ENCODE results near the gene TFAM. TPM values are rescaled to one million over a fixed set of nuclear protein-coding genes. Genes with fewer than 3 reads are reported as not detected.
A peak's percentile ranks its signal among the peaks of the same experiment; 100 is the strongest.
"Not testable (repeated sequence)": the region's sequence is repeated elsewhere in the genome, so short reads cannot be mapped to it uniquely, and the experiment has no call there.

Gene TFAM
- total RNA-seq, 1 donor from 2014 or later, result 26.4 TPM

DNA sequence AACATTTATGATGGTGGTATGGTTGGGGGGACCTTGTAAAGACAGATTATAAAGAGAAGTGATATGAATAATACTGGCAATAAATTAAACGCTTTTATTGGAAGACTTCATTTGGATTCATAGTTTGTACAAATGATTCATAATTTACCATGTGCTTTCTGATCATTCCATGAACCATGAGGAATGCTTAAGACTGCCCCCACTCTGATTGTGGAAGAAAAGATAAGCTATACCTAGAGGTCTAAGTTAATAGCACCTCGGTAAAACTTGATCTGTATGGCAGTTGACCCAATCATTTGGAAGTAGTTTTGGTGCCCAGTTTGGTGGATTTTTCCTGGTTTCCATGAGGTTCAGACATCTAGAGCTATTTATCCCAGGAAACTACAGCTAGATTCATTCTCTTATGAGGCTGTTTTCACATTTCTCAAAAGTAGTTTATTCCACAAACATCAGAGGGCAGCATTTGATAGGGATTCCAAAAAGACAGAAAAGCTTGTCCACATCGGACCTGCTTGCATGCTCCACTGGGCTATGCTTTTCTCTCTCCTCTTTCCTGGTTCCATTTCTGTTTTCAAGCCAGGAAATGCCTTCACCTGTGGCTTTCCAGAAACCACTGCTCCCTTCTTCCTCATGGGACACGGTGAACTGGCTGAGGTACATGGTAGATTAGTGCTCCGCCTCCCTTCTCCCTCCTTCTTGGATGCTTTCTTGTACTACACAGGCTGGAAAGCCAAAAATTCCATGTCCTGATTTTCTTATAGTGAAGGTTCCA is 29.2 kb downstream of the TFAM start:
- DNase-seq (no peak), ATAC-seq (ENCODE audit: poor library complexity) (peak; percentile 73)
- intact Hi-C loops (cut with DNase I), result no loop called here

DNA sequence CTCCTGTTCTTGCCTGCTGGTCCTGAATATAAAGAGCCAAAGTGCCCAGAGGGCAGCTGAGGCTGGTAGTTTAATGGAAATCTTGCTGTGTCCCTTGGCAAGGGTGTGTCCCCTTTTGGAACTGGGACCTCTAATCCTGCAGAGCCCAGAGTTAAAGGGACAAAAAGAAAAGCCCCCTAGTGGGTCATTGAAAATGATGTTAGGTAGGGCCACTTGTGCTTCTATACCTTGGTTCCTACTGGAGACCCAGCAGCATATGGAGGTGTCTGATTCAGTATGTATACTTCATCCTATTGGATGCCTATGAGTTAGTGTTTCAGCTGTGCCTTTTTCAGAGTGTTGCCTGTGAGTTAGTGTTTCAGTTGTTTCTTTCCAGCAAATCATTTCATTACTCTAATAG is 30.5 kb downstream of the TFAM start:
- intact Hi-C loops (cut with DNase I), result no loop called here
- DNase-seq (no peak), ATAC-seq (ENCODE audit: poor library complexity) (no peak)

DNA sequence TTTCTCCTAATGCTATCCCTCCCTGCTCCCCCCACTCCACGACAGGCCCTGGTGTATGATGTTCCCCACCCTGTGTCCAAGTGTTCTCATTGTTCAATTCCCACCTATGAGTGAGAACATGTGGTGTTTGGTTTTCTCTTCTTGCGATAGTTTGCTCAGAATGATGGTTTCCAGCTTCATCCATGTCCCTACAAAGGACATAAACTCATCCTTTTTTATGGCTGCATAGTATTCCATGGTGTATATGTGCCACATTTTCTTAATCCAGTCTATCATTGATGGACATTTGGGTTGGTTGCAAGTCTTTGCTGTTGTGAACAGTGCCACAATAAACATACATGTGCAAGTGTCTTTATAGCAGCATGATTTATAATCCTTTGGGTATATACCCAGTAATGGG is 32.7 kb downstream of the TFAM start:
- ATAC-seq (ENCODE audit: poor library complexity); intact Hi-C loops (cut with DNase I); DNase-seq: not testable (repeated sequence)

DNA sequence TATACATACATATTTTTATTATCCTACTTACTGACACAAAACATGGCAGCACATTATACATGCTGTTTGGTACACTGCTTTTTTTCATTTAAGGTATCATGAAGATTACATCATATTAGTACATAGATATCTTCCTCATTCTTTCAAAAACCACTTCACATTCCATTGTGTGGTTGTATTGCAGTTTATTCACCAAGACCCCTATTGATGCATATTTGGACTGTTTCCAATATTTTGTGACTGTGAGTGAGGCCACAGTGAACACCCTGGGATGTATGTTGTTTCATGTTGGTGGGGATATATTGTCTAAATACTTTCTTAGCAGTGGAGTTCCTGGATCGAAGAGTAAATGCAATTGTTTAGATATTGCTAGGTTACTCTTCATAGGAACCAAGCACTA is 39.0 kb downstream of the TFAM start:
- intact Hi-C loops (cut with DNase I), result no loop called here
- ATAC-seq (ENCODE audit: poor library complexity) (no peak), DNase-seq (no peak)

DNA sequence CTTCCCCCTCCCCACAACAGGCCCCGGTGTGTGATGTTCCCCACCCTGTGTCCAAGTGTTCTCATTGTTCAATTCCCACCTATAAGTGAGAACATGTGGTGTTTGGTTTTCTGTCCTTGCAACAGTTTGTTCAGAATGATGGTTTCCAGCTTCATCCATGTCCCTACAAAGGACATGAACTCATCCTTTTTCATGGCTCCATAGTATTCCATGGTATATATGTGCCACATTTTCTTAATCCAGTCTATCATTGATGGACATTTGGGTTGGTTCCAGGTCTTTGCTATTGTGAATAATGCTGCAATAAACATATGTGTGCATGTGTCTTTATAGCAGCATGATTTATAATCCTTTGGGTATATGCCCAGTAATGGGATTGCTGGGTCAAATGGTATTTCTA is 43.2 kb downstream of the TFAM start:
- ATAC-seq (ENCODE audit: poor library complexity); intact Hi-C loops (cut with DNase I); DNase-seq: not testable (repeated sequence)

DNA sequence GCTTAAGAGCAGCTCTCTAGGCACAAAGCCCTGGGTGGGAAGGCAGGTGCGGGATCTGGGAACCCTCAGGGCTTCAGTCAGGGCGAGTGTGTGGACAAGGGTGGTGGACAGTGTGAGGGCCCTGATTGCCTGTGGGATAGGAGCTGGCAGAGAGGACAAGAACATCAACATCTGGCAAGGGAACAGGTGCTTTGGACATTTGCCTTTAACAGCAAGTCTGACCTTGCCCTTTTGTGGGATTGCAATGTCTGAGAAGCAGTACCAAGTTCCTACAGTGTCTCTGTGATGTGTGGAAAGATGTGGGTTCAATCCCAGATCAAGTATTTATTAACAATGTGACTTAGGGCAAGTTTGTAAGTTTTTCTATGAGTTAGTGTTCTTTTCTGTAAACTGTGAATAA is 46.7 kb downstream of the TFAM start:
- DNase-seq (no peak), ATAC-seq (ENCODE audit: poor library complexity) (no peak)
- intact Hi-C loops (cut with DNase I), result no loop called here

DNA sequence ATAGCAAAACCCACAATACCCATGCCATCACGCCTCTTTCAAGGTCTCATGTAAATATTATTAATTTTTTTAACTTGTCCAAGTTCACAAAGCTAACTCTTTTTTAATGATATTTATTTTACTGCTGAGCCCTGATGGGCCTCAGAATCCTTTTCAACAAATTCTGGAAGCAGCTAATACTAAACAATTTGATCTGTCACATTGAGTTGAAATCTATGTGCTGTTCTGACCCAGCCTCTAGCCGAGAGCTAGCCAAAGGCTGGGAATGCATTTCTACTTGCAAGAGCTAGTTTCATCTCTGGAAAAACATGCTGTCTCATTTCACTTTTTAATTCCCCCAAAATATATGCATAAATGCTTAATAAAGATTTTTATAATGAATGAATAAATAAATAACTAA is 47.9 kb downstream of the TFAM start:
- DNase-seq, result no peak
- no peak for ATAC-seq (ENCODE audit: poor library complexity)
- intact Hi-C loops (cut with DNase I), result no loop called here

DNA sequence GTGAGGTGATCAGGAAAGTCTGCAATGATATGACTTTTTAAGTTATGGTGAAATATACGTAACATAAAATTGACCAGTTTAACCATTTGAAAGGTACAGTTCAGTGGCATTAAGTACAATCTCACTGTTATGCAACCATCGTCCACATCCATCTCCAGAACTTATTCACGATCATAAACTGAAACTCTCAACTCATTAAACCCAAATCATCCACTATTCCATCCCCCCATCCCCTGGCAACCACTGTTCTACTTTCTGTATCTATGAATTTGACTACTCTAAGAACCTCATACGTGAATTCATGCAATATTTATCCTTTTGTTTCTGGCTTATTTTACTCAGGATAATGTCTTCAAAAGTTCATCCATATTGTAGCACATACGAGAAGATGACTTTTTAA is 48.4 kb downstream of the TFAM start:
- DNase-seq, result no peak
- ATAC-seq (ENCODE audit: poor library complexity), result no peak
- intact Hi-C loops (cut with DNase I), result no loop called here

DNA sequence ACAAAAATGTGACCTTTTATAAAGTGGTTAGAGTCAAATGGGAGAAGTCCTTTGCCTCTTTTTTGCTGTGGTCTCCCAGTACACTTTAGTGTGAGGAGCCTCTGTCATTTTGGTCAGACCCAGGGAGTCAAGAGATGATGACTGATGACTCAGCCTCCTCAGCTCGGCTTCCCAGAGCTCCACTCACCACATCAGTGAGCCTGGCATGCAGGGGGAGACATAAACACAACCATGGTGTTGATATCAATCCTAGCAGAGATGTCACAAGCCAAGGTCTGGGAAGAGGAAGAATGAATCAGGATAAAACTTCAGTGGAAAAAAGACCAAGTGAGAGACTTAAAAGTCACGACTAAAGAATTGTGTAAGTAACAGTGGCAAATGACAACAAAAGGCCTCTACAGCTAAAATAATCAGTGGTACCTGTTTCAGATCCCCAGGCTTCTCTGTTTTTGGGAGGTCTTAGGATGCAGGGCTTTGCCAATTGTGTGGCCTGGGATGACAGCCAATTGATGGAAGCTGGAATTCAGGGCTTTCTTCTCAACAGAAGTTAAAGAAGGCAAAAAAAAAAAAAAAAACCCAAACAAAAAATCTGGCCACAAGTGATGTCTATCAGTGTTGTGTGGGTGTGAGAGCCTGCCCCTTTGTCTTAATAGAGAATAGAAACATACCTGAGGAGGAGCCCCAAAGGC is 50.2 kb downstream of the TFAM start:
- DNase-seq, result peak; percentile 43
- intact Hi-C loops (cut with DNase I), result no loop called here

DNA sequence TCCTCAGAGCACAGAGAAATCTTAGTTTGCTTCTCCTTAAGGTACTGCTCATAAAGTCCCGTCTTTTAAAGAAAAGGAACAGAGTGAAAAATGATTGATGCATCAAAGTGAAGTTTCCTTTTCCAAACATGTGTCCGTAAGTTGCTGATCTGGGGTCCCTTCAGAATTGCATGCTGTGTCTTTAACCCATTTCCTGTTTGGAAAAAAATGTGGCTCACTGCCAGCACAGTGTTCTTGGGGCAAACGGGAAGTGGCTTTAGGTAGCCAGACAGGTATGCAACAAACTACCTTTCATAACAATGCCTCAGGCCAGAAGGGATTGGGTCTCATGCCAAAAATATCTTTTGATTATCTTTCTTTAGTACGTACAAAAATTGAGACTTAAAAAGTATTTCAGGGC is 50.9 kb downstream of the TFAM start:
- no peak for ATAC-seq (ENCODE audit: poor library complexity)
- intact Hi-C loops (cut with DNase I), result no loop called here

More for the DNA sequence above, 50.2 kb downstream of the TFAM start:
- ATAC-seq (ENCODE audit: poor library complexity), result peak; percentile 64

DNA sequence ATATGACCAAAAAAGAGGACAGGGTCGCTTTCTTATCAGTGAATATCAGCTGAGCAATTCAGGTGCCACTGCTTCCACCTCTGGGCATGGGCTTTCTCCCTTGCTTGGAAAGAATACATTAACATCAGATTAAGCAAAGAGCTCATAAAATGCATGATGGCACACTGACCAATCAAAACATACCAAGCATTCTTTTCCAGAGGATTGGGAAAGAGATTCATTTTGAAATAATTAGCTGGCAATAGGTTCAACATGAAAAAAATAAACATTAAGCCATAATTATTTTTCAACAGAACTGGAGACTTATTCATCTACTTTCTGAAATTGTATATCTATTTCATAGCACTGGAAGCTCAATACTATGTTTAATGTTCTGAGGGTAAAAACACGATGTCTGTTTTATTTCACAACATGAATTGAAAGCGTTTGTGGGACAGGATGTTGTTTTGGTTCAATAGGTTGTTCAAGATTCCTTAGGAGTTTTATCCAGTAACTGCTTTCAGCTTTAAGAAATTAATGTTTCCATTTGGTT is 53.2 kb downstream of the TFAM start:
- DNase-seq, result no peak
- no peak for ATAC-seq (ENCODE audit: poor library complexity)
- intact Hi-C loops (cut with DNase I), result no loop called here

More for the DNA sequence above, 50.9 kb downstream of the TFAM start:
- no peak for DNase-seq

DNA sequence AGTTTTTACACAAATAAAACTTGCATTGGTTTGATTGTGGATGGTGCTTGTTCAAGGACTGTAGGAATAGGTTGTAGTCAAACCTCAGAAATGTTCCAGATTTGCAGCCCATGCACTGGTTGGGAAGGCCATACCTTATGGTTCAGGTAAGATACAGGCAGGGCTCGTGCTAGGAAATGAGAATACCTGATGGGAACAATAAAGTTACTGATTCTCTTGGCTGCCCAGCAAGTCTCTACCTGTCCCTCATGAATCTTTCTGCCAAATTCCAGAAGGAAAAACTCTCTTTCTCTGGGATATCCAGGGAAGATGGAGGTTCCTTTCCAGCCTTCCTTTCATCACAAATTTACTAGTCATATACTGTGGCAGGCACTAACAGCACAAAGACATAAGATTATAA is 53.8 kb downstream of the TFAM start:
- no peak for DNase-seq
- intact Hi-C loops (cut with DNase I), result no loop called here
- ATAC-seq (ENCODE audit: poor library complexity), result no peak

DNA sequence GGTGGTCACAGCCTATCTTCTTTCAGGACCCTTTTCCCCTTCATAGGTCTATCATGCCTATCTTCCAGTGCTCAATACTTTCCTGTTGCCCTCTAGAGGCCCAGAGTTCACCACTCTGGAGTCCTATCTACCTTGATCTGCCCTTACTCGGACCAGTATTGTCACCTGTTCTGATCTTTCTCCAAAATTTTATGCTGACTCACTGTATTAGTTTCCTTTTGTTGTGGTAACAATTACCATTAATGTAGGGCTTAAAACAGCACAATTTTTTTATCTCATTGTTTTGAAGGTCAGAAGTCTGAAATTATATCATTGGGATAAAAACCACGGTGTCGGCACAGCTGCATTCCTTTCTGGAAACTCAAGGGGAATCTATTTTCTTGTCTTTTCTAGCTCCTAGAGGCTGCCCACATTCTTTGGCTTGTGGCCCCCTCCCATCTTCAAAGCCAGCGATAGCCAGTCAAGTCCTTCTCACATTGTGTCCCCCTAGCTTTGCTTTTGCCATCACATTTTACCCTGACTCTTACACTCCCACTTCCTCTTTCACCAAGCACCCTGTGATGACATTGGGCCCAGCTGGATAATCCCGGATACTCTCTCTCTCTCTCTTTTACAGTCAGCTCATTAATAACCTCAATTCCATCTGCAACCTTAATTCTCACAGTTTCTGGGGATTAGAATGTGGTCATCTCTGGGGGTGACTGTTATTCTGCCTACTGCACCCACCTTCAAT is 54.6 kb downstream of the TFAM start:
- DNase-seq (no peak), ATAC-seq (ENCODE audit: poor library complexity) (no peak)
- intact Hi-C loops (cut with DNase I), result no loop called here

DNA sequence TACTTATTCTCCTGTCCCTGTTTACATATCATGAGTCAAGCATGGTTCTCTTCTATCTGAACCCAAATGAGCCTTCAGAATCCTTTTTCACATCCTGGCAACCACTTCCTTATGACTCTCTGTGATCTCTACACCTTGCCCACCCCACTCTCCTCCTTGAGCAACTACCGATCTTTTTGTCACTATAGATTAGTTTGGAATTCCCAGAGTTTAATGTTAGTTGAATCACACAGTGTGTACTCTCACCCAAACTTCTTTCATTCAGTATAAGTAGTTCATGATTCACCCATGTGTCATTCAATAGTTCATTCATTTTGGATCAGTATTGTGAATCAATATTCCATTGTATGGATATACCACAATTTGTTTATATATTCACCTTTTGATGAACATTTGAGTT is 55.3 kb downstream of the TFAM start:
- ATAC-seq (ENCODE audit: poor library complexity) (no peak), DNase-seq (no peak)
- intact Hi-C loops (cut with DNase I), result no loop called here

DNA sequence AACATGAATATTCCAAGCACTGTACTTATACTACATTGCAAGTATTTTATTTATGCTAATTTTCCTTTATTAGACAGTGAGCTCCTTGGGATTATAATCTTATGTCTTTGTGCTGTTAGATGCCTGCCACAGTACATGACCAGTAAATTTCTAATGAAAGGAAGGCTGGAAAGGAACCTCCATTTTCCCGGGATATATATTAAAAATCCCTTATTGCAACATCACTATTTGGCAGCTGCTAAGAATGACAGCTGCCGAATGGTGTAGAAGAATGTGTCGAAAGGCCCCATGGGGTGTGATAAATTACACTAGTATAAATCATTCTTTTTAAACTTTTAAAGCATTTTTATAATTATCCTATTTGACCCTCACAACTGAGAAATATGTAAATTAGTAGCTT is 59.1 kb downstream of the TFAM start:
- DNase-seq, result no peak
- ATAC-seq (ENCODE audit: poor library complexity), result no peak
- intact Hi-C loops (cut with DNase I), result no loop called here

DNA sequence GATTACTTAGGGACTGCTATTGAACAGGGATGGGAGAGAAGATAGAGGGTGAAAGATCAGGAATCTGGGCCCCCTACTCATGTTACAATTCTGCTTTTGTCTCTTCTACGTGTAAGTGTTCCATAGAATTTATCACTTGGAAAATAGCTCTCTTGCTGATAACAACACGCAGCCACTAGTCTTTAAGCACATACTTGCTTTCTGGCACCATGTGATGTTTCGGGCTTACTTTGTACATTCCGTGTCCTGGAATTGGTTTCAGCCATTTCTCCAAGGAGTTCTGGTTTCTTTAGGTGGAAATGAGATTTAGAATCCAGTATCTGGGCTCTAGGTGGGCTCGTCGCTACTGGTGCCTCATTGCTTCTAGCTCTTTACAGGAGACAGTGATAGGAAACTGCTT is 59.7 kb downstream of the TFAM start:
- intact Hi-C loops (cut with DNase I), result no loop called here
- ATAC-seq (ENCODE audit: poor library complexity), result no peak
- no peak for DNase-seq

DNA sequence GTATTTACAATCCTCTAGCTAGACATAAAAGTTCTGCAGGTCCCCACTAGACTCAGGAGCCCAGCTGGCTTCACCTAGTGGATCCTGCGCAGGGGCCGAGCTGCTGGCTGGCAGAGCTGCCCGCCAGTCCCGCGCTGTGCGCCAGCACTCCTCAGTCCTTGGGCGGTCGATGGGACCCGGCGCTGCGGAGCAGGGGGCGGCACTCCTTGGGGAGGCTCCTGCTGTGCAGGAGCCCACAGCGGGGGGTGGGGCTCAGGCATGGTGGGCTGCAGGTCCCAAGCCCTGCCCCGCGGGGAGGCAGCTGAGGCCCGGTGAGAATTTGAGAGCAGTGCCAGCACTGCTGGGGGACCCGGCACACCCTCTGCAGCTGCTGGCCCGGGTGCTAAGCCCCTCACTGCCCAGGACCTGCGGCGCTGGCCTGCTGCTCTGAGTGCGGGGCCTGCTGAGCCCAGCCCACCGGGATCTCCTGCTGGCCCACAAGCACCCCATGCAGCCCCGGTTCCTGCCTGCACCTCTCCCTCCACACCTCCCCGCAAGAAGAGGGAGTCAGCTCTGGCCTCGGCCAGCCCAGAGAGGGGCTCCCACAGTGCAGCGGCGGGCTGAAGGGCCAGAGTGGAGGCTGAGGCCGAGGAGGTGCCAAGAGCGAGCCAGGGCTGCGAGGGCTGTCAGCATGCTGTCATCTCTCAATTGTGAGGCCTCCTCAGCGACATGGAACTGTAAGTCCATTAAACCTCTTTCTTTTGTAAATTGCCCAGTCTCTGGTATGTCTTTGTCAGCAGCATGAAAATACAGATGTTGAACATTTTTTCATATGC is 63.1 kb downstream of the TFAM start:
- ATAC-seq (ENCODE audit: poor library complexity) (no peak), DNase-seq (no peak)
- intact Hi-C loops (cut with DNase I), result no loop called here

All from Right ventricle myocardium superior (tissue), 1 donor.